ENCODE measurements around the gene KCNQ1. TPM values are rescaled to one million over a fixed set of nuclear protein-coding genes. Genes with fewer than 3 reads are reported as not detected.

KCNQ1 gene
- total and polyA plus RNA-seq, 2 experiments from 2014 or later = 0.45 to 0.87 TPM

DNA sequence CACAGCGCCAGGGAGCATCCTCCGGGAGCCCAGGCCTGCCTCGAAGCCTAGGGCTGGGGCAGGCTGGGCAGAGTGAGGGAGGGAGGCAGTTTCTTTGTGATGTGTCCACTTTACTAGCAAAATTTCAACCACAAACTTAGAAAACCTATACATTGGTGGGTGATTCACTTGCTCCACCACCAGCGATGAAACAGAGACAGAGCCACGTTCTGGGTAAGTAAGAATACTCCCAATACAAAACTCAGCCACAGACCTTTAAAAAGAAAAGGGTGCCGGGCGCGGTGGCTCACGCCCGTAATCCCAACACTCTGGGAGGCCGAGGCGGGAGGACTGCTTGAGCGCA lies 418.4 kb downstream of the KCNQ1 start (continued):
- TF ChIP-seq, protein P1, sequence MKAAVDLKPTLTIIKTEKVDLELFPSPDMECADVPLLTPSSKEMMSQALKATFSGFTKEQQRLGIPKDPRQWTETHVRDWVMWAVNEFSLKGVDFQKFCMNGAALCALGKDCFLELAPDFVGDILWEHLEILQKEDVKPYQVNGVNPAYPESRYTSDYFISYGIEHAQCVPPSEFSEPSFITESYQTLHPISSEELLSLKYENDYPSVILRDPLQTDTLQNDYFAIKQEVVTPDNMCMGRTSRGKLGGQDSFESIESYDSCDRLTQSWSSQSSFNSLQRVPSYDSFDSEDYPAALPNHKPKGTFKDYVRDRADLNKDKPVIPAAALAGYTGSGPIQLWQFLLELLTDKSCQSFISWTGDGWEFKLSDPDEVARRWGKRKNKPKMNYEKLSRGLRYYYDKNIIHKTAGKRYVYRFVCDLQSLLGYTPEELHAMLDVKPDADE (IDR thresholded peaks at IDR 0.05) = no peak
- TF ChIP-seq REST (IDR thresholded peaks at IDR 0.05; ENCODE audit: unreplicated experiment) = no peak
- no peak for TF ChIP-seq ZNF331 (CRISPR knock-in tag; IDR thresholded peaks at IDR 0.05; ENCODE audit: low read depth)
- TF ChIP-seq ZNF114 (CRISPR knock-in tag; IDR thresholded peaks at IDR 0.05) = no peak

DNA sequence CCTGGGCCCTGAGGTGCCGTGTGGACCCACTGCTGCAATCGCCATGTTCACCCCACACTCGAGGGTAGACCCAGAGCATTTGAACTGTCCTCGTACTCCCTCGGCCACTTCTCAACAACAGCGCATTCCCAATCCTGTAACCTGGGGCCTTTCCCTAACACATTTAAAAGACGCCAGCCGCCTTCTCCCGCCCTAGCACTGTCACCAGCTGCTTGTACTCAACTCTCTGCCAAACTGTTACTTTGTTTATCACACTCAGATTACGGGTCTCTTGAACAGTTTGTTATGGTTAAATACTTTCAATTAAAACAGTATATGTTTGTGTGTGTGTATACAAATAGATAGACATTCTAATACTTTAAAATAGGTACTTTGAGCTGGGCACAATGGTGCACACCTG lies 420.1 kb downstream of the KCNQ1 start:
- no peak for DNase-seq (ENCODE audit: low spot score)
- H3F3A ChIP-seq (replicated peaks; ENCODE audit: low read depth) = peaks cover 17% of the 10 kb centered on the region; the same call in 1 of the 2 replicates
- H3K9me2 ChIP-seq (ENCODE audit: insufficient read depth) = no peaks in the 10 kb centered on the region
- no peak overlapping the region for H3K4me3 ChIP-seq
- no peaks in the 10 kb centered on the region for H3K79me2 ChIP-seq (replicated peaks; ENCODE audit: insufficient read depth)
- Mint-ChIP-seq H3K27me3 (ENCODE audit: insufficient read depth, low read depth, poor library complexity) (peaks cover 74% of the 10 kb centered on the region), H3K36me3 (ENCODE audit: low read depth) (peaks cover 5% of the 10 kb centered on the region; the same call in 1 of the 3 replicates), H3K27ac (no peak overlapping the region), H3K9me3 (peaks cover 8% of the 10 kb centered on the region), H3K4me1 (peaks cover 39% of the 10 kb centered on the region), H3K4me3 (no peak overlapping the region)
- H2AFZ ChIP-seq = no peak overlapping the region
- H4K20me1 ChIP-seq (replicated peaks; ENCODE audit: insufficient read depth) = no peaks in the 10 kb centered on the region
- H3K4me2 ChIP-seq = no peak overlapping the region
- H3K27me3 ChIP-seq (ENCODE audit: insufficient read depth) = peaks cover 88% of the 10 kb centered on the region
- no peaks in the 10 kb centered on the region for H3K36me3 ChIP-seq (ENCODE audit: insufficient read depth)
- no peak overlapping the region for H3K27ac ChIP-seq (ENCODE audit: low read depth)
- peaks cover 41% of the 10 kb centered on the region for H3K4me1 ChIP-seq (ENCODE audit: insufficient read depth)
- ATAC-seq = no peak
- no peak for TF ChIP-seq CREB1 (CRISPR knock-in tag; IDR thresholded peaks at IDR 0.05; ENCODE audit: low read depth)
- TF ChIP-seq NANOG (IDR thresholded peaks at IDR 0.05; ENCODE audit: borderline replicate concordance) = no peak
- TF ChIP-seq STAT1 (IDR thresholded peaks at IDR 0.05; ENCODE audit: unreplicated experiment) = no peak
- TF ChIP-seq EZH2phosphoT487 (IDR thresholded peaks at IDR 0.05; ENCODE audit: unreplicated experiment) = no peak
- TF ChIP-seq, protein P1 (IDR thresholded peaks at IDR 0.05) = no peak
- TF ChIP-seq REST (IDR thresholded peaks at IDR 0.05; ENCODE audit: unreplicated experiment) = no peak
- no peak for TF ChIP-seq ZNF331 (CRISPR knock-in tag; IDR thresholded peaks at IDR 0.05; ENCODE audit: low read depth)
- TF ChIP-seq JUNB (IDR thresholded peaks at IDR 0.05; ENCODE audit: unreplicated experiment) = no peak

Measured in GM23338 (cell line).